ENCODE results near the gene DENND10. TPM values are rescaled to one million over a fixed set of nuclear protein-coding genes. Genes with fewer than 3 reads are reported as not detected.

DENND10 gene
- total RNA-seq, 6 experiments from 2014 or later = 24.0 to 46.4 (median 36.1) TPM

DNA sequence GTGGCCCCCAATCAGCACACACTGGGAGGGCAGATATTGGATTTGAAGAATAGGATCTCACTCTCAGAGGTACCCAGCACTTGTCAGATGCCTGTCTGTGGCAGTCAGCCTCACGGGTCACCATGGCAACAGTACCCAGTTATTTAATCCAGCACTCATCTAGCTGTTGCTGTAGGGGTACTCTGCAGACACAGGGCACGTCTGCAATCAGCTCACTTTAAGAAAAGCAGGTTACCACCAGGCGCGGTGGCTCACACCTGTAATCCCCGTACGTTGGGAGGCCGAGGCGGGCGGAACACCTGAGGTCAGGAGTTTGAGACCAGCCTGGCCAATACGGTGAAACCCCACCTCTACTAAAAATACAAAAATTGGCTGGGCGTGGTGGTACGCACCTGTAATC lies 49.7 kb downstream of the DENND10 start:
- H3K27ac ChIP-seq = no peak overlapping the region
- WGBS (ENCODE audit: insufficient coverage, low coverage, low lambda C conversion rate, missing lambda C conversion rate) = no CpG with 5 or more reads among the region's 12 CpGs
- no peaks in the 10 kb centered on the region for H3K27me3 ChIP-seq
- no peak overlapping the region for H3K4me3 ChIP-seq
- H3K9me3 ChIP-seq = no peaks in the 10 kb centered on the region
- ATAC-seq = no peak
- intact Hi-C loops (cut with DNase I) = no loop called here
- no peaks in the 10 kb centered on the region for H3K4me1 ChIP-seq
- TF ChIP-seq POLR2A (IDR thresholded peaks at IDR 0.05) = no peak
- TF ChIP-seq, protein P1, sequence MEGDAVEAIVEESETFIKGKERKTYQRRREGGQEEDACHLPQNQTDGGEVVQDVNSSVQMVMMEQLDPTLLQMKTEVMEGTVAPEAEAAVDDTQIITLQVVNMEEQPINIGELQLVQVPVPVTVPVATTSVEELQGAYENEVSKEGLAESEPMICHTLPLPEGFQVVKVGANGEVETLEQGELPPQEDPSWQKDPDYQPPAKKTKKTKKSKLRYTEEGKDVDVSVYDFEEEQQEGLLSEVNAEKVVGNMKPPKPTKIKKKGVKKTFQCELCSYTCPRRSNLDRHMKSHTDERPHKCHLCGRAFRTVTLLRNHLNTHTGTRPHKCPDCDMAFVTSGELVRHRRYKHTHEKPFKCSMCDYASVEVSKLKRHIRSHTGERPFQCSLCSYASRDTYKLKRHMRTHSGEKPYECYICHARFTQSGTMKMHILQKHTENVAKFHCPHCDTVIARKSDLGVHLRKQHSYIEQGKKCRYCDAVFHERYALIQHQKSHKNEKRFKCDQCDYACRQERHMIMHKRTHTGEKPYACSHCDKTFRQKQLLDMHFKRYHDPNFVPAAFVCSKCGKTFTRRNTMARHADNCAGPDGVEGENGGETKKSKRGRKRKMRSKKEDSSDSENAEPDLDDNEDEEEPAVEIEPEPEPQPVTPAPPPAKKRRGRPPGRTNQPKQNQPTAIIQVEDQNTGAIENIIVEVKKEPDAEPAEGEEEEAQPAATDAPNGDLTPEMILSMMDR (IDR thresholded peaks at IDR 0.05) = no peak
- peaks cover 0 to 56% (median 18%) of the 10 kb centered on the region in 4 donors for H3K36me3 ChIP-seq
- no peak for DNase-seq

DNA sequence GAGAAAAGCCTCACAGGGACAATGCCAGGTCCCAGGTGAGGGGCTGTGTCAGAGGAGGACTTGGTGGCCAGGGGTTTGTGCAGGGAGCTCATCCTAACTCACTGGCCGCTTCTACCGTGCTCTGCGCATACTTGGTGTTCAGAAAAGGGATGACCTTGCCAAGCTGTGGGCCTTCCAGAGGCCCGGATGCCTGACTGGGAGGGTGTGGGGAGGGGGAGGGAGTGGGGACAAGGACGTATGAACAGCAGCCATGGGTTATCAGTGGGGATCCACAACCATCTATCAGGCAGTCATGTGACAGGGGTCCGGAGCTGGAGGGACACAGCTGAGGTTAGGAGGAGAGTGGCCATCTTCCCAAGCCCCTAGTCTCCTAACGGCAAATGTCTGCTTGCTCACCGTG lies 55.4 kb downstream of the DENND10 start:
- TF ChIP-seq, protein P1 (IDR thresholded peaks at IDR 0.05) = no peak
- no peak for TF ChIP-seq POLR2A (IDR thresholded peaks at IDR 0.05)
- Histone ChIP-seq H3K36me3 (peaks cover 0 to 45% (median 15%) of the 10 kb centered on the region in 4 donors), H3K4me3 (no peak overlapping the region), H3K27me3 (no peaks in the 10 kb centered on the region), H3K4me1 (peaks cover 0 to 14% (median 0%) of the 10 kb centered on the region in 4 donors), H3K9me3 (no peaks in the 10 kb centered on the region), H3K27ac (no peak overlapping the region)
- 63% methylated on average over 2 of the region's 8 CpGs for WGBS (ENCODE audit: insufficient coverage, low coverage, low lambda C conversion rate, missing lambda C conversion rate)
- intact Hi-C loops (cut with DNase I) = no loop called here
- ATAC-seq = no peak
- DNase-seq = no peak

DNA sequence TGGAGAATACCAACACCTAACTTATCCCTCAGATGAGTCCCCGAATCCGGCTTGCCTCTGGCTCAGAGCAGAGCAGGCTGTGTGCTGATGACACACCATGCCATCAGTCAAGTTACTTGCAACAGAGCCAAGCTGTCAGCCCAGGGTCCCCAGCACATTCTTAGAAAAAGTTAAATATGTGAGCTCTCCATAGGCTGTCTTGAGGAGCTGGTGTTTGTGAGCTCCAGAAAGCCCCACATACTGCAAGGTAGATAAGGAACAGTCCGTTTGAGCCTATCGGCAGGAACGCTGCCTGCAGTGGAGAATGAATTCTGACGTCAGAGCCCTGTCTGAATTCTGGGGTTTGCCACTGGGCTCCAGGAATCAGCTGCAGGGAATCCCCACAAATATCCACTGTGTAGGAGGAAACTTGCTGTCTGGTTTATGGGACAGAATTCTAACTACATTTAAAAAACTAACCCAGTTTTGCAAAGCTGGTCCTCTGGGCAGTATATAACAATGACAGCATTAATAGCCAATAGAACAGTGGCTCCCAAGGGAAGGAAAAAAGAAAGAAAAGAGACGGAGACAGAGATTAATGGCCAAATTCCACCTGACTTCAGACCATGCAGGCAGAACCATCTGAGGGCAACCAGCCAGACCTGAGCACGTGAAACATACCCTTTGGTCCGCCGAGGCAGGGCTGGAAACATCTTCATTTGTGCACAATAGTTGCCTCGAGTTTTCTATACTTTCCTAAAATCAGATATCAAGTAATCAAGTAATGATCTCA lies 58.0 kb downstream of the DENND10 start:
- TF ChIP-seq POLR2A (IDR thresholded peaks at IDR 0.05) = no peak
- TF ChIP-seq, protein P1 (IDR thresholded peaks at IDR 0.05) = no peak
- DNase-seq (no peak), ATAC-seq (no peak)
- H3K4me3 ChIP-seq = no peak overlapping the region
- H3K27me3 ChIP-seq = no peaks in the 10 kb centered on the region
- no peak overlapping the region for H3K27ac ChIP-seq
- 45% methylated on average over 4 of the region's 11 CpGs for WGBS (ENCODE audit: insufficient coverage, low coverage, low lambda C conversion rate, missing lambda C conversion rate)
- intact Hi-C loops (cut with DNase I) = no loop called here
- peaks cover 0 to 26% (median 3%) of the 10 kb centered on the region in 4 donors for H3K4me1 ChIP-seq
- H3K36me3 ChIP-seq = peaks cover 0 to 22% (median 8%) of the 10 kb centered on the region in 4 donors
- H3K9me3 ChIP-seq = no peaks in the 10 kb centered on the region

DNA sequence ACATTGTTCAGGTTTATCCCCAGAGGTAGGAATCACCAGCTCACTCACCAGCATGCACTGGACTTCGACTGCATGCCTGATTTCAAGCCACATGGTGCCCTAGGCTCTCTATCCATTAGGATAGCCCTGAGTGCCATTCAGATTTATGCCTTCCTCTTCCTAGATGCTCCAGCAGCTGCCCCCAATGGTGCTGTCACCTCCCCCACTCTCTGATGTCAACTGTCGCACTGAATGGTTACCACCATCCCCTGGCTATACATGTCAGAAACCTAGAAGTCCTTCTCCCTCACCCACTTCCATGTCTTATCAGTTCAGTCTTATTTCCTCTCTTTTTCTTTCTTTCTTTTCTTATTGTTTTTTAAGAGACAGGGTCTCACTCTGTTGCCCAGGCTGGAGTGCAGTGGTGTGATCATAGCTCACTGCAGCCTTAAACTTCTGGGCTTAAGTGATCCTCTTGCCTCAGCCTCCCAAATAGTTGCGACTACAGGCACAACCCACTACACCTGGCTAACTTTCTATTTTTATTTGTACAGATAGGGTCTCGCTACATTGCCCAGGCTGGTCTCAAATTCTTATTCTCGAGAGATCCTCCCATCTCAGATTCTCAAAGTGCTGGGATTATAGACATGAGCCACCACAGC lies 58.7 kb downstream of the DENND10 start:
- H3K27ac ChIP-seq = no peak overlapping the region
- H3K9me3 ChIP-seq = no peaks in the 10 kb centered on the region
- TF ChIP-seq, protein P1 (IDR thresholded peaks at IDR 0.05) = no peak
- TF ChIP-seq POLR2A (IDR thresholded peaks at IDR 0.05) = no peak
- peaks cover 0 to 26% (median 3%) of the 10 kb centered on the region in 4 donors for H3K4me1 ChIP-seq
- DNase-seq = no peak
- ATAC-seq = no peak
- no peak overlapping the region for H3K4me3 ChIP-seq
- no peaks in the 10 kb centered on the region for H3K27me3 ChIP-seq
- WGBS (ENCODE audit: insufficient coverage, low coverage, low lambda C conversion rate, missing lambda C conversion rate) = 94% methylated on average over 4 of the region's 5 CpGs
- peaks cover 0 to 23% (median 8%) of the 10 kb centered on the region in 4 donors for H3K36me3 ChIP-seq
- intact Hi-C loops (cut with DNase I) = no loop called here
